WI38 (cell line): Measurements from ENCODE around the gene CDK5R1.

Source experiments
- H3K4me3 ChIP-seq: 2 replicates; pipeline ENCODE4 v1.5.1; 2011; ENCODE audit warnings: low read depth, mild to moderate bottlenecking, control low read depth, low read length
- TF ChIP-seq, protein P1 (sequence below): IDR thresholded peaks from 2 replicates; pipeline ENCODE4 v1.5.1; 2012; ENCODE audit warnings: low read depth, mild to moderate bottlenecking, control low read depth, low read length

The CDK5R1 gene

DNA sequence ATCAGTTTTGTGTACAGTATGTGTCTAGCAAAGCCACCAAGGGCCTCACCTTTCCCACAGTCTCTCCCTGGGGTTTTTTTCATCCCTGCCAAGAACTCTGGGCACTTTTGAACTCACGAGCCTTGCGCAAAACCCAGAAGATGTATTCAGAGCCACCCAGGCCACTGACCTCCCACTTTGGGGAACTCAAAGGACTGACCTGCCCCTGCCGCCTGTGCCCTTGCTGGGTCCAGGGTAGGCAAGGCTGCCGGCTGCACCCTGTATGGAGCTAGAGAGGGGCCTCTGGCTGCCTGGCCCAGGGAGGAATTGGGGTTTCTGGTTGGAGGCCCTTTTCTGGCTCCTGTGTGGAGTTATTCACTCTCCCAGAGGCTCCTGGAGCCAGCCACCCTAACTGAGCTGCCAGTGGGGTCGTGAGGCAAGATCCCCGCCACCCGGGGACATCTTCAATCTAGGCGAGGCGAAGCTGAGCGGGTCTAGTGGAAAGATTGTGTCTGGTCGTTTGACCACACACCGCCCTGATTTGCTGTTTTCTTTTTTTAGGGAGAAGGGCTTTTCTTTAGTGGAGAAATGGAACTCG, 1.9 kb downstream of the CDK5R1 start:
- H3K4me3 ChIP-seq: no peak overlapping the region
- TF ChIP-seq, protein P1, sequence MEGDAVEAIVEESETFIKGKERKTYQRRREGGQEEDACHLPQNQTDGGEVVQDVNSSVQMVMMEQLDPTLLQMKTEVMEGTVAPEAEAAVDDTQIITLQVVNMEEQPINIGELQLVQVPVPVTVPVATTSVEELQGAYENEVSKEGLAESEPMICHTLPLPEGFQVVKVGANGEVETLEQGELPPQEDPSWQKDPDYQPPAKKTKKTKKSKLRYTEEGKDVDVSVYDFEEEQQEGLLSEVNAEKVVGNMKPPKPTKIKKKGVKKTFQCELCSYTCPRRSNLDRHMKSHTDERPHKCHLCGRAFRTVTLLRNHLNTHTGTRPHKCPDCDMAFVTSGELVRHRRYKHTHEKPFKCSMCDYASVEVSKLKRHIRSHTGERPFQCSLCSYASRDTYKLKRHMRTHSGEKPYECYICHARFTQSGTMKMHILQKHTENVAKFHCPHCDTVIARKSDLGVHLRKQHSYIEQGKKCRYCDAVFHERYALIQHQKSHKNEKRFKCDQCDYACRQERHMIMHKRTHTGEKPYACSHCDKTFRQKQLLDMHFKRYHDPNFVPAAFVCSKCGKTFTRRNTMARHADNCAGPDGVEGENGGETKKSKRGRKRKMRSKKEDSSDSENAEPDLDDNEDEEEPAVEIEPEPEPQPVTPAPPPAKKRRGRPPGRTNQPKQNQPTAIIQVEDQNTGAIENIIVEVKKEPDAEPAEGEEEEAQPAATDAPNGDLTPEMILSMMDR: no peak

DNA sequence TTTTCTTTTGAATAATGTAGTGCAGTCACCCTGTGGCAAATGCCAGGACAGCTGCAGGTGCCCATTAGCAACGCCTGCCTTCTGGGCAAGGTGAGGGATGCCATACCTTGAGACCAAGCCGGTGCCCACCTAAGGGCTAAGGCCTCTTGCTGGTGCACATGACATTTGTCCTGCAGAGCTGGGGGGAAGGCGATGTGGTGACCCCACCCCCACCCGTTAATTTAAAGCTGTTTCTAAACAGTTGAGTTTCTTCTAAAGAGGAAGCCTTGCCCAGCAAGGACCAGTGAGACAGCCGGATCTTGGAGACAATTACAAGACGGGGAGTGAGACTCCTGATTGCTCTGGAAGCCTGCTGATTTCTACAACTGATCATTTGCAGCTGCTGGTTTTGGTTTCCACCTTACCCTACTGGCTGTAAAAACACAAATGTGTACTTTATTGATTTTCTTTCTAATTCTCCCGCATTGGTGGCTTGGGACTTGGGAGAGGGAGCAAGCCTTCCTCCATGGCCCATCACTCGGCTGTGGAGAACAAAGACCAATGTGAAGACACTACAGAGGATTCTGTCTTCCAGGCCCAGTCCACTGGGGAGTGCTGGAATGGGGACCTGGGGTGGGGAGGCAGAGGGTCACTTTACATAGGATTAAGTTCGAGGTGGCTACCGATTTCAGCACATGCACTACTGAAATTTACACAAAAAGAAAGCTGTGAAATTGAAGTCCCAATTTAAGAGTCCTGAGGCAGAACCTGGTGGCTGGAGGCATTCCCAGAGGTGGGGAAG, 2.7 kb downstream of the CDK5R1 start:
- TF ChIP-seq, protein P1: no peak

DNA sequence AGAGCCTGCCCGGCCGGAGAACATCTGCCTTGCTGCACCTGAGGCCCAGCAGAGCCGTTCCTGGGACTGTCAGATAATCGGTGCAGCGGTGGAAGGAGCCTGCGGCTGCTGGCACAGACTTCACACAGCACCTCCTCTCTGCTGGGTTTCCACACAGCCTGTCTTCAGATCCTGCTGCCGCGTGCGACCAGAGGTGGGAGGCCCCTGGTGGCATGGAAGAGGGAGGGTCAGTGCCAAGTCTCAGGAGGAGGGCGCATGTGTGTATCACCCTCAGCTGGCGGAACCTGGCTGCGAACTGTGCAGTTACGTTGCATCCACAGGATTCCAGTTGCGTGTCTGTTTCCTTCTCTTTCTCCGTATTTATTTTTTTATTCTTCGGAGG, 3.3 kb downstream of the CDK5R1 start:
- H3K4me3 ChIP-seq: no peak overlapping the region
- TF ChIP-seq, protein P1: no peak

More for the DNA sequence above, 2.7 kb downstream of the CDK5R1 start:
- H3K4me3 ChIP-seq: no peak overlapping the region

DNA sequence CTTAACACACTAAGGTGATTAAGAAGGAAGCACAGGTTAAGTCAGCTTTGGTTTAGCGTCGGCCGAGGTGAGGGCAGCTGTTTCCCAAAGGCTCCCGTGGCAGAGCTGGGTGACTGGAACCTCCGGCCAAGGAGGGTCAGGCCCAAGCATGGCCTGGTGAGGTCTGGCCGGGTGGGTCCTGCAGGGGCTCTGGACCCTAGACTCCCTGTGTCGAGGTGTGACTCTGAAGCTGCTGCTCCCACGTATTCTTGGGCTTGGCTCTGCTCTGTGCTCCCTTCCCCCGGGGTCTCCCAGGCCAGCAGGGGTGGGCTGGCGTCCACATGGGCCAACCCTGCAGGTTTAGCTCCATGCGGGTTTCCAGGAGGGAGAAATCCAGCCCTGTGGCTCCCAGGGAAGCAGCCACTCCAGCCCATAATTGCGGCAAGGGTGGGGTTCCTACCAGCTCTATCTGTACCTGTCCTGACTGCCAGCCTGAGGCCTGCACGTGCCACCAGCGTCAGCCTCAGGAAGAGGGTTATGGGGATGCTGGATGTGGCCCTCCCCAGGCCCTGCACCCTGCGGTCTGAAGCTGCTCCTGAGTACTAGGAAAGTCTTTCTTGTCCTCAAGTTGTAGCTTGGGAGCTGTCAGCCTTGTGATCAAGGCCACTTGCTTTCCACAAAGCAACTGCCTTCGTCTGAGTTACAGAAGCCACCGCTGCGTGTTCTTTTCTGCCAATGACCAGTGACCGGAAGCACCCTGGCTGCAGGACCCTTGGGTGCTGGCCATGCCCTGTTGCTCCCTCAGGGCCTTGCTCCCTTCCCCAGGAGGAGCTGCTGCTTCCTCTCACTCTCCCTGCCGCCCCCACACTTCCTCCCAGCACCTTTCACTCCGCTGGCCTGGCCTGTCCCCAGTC, 4.8 kb downstream of the CDK5R1 start:
- no peak overlapping the region for H3K4me3 ChIP-seq
- TF ChIP-seq, protein P1: no peak

DNA sequence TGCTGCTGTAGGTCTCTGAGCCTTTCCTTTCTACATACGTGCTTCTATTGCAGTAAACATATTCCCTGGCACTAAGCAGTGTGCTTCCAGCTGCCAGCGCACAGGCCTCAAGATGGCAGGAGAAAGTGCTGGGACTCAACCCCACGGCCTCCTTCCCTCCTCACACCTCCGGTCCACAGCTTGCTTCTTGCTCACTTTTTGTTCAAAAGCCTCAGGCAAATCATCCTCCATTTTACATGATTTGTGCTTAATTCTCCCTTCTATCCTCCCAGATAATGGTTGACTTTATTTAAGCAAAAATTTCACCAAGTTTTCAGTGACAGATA, 5.4 kb downstream of the CDK5R1 start:
- TF ChIP-seq, protein P1: no peak
- H3K4me3 ChIP-seq: no peak overlapping the region

DNA sequence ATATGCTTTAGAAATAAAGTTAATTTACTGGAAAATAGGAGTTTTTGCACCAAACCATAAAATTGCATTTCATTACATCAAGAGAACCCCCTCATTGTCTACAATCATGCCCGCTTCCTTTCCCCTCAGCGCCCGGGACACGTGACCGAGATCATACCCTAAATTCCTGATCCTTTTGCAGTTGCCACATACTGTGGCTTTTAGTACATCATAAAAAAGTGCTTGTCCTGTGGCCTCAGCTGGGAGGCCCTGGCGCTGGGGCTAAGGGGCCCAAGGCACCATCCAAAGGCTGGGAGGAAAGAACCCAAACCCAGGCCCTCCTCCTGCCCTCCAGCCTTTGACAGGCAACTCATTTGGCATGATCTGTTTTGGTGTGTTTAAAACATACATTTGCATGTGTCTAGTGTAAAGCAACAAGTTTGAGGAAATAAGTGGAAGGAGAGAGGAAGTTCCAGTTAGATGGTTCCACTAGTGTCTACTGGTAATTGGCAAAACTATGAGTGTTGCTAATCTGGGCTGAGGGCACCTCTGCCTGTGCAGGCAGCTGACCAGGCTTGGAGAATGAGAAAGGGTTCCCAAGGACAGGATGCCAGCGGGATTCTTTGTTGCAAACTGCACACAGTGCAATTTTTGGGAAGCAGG, 6.0 kb downstream of the CDK5R1 start:
- TF ChIP-seq, protein P1: no peak
- H3K4me3 ChIP-seq: no peak overlapping the region
